ENCODE data around the gene SARM1.

GRCh38 chr17:28363776-28364650, 7.5 kb upstream of the SARM1 start:
- no peak for TF ChIP-seq CTCF (IDR thresholded peaks at IDR 0.05)
- no peak for TF ChIP-seq POLR2AphosphoS5 (IDR thresholded peaks at IDR 0.05)
